T-cell (primary cell): Measurements from ENCODE around the gene HCFC1R1. TPM values are rescaled to one million over a fixed set of nuclear protein-coding genes. Genes with fewer than 3 reads are reported as not detected.
"Not testable (repeated sequence)": the region's sequence is repeated elsewhere in the genome, so short reads cannot be mapped to it uniquely, and the experiment has no call there.

ENCODE experiments used
- ATAC-seq, 4 experiments: fragments of 200-7000 bp in 3 of 4; fragments of 150-1000 bp in 1 of 4; cut with Tn5 transposase; replicated peaks in 1 of 4; 1 replicate in 3 of 4; 2 replicates in 1 of 4; pipeline ENCODE4 v1.10.0; 2021; ENCODE audit warnings: moderate library complexity in 3 of 4, mild to moderate bottlenecking in 2 of 4, moderate number of reproducible peaks in 1 of 4
- CTCF ChIA-PET, 2 donors: fragments of 300-600 bp; sonication (Branson Sonifier 250); formaldehyde crosslinking; loops; one replicate each; lab custom pipeline; 2022; ENCODE audit warnings: antibody characterized with exemption in 2 of 2; lab: Charles Lee
- POLR2A ChIA-PET, 2 donors: fragments of 300-600 bp; sonication (Branson Sonifier 250); formaldehyde crosslinking; loops; one replicate each; lab custom pipeline; 2022; ENCODE audit warnings: antibody characterized with exemption in 2 of 2; lab: Charles Lee
- DNase-seq, 35 experiments: peaks; one replicate each; pipeline versions ENCODE4 v3.0.0 to v3.0.0-alpha.2; 2013 to 2023
- H3K27ac ChIP-seq: one replicate; pipeline ENCODE4 v1.5.1; 2013; ENCODE audit warnings: low read length
- H3K27me3 ChIP-seq, 2 experiments: replicated peaks in 1 of 2; 1 replicate in 1 of 2; 2 replicates in 1 of 2; pipeline versions ENCODE4 v1.6.1 to v1.7.0; 2013; ENCODE audit warnings: low read length in 1 of 2, mixed read lengths in 1 of 2; ENCODE audit not compliant: control insufficient read depth in 2 of 2, insufficient read depth in 2 of 2; ENCODE audit errors: extremely low read depth in 1 of 2
- H3K36me3 ChIP-seq, 2 donors: 1 replicate in 1 of 2; 2 replicates in 1 of 2; pipeline versions ENCODE4 v1.6.1 to v1.7.0; 2013; ENCODE audit warnings: low read length in 1 of 2; ENCODE audit not compliant: control insufficient read depth in 2 of 2, insufficient read depth in 1 of 2; ENCODE audit errors: extremely low read depth in 1 of 2
- H3K4me1 ChIP-seq, 2 experiments: 1 replicate in 1 of 2; 2 replicates in 1 of 2; pipeline versions ENCODE4 v1.6.1 to v1.7.0; 2013; ENCODE audit warnings: low read length in 2 of 2, mixed read lengths in 1 of 2; ENCODE audit not compliant: insufficient read depth in 2 of 2, control insufficient read depth in 1 of 2; ENCODE audit errors: extremely low read depth in 1 of 2
- H3K4me3 ChIP-seq, 2 donors: 1 replicate in 1 of 2; 2 replicates in 1 of 2; pipeline versions ENCODE4 v1.5.1 to v1.7.0; 2013; ENCODE audit warnings: mild to moderate bottlenecking in 2 of 2, low read length in 1 of 2, moderate library complexity in 1 of 2; ENCODE audit not compliant: control insufficient read depth in 1 of 2; ENCODE audit errors: extremely low read depth in 1 of 2
- H3K9me3 ChIP-seq: 2 replicates; pipeline ENCODE4 v1.7.0; 2013
- H3K27ac Mint-ChIP-seq, 2 donors: one replicate each; pipeline ENCODE4 v1.8.0; 2020 to 2021; ENCODE audit warnings: mild to moderate bottlenecking in 2 of 2, mixed read lengths in 2 of 2
- H3K27me3 Mint-ChIP-seq, 2 donors: one replicate each; pipeline ENCODE4 v1.8.0; 2021 to 2022; ENCODE audit warnings: mixed read lengths in 2 of 2
- H3K36me3 Mint-ChIP-seq: one replicate; pipeline ENCODE4 v1.8.0; 2021; ENCODE audit warnings: mixed read lengths
- H3K4me1 Mint-ChIP-seq, 3 donors: one replicate each; pipeline ENCODE4 v1.8.0; 2020 to 2022; ENCODE audit warnings: mixed read lengths in 3 of 3, mild to moderate bottlenecking in 1 of 3
- H3K4me3 Mint-ChIP-seq, 3 donors: one replicate each; pipeline ENCODE4 v1.8.0; 2020 to 2022; ENCODE audit warnings: mild to moderate bottlenecking in 3 of 3, mixed read lengths in 3 of 3, moderate library complexity in 3 of 3
- H3K9me3 Mint-ChIP-seq, 3 donors: one replicate each; pipeline ENCODE4 v1.8.0; 2020 to 2022; ENCODE audit warnings: mixed read lengths in 3 of 3
- WGBS: methylation state at CpG from one replicate; pipeline ENCODE4 v1.1.5; 2013; ENCODE audit warnings: missing lambda C conversion rate; ENCODE audit not compliant: insufficient coverage; 5-methylcytosine and 5-hydroxymethylcytosine counted together
- total RNA-seq, 35 experiments: library from RNA in 6 of 35; stranded (reverse) in 6 of 35; fragments of 120-200 nt in 1 of 35; gene quantifications; one replicate each; pipeline versions ENCODE4 v1.2.1 to v1.2.4 and lab custom pipeline; 2013 to 2026

Gene HCFC1R1
- total RNA-seq, 5 donors from 2014 or later (not counting 1 experiment from before 2014, with no cell fraction given) = 11.4 to 25.9 (median 22.3) TPM

- ChIA-PET POLR2A (interaction anchor here in 1 of 2 donors (0.7 kb wide), 2 partner anchors 21 to 330 kb away, joined by 3 read pairs; partner anchors contain the start of gene ZSCAN32), CTCF (no interaction called here)
- Histone ChIP-seq H3K9me3 (no peaks in the 10 kb centered on the region), H3K36me3 (peaks cover 6 to 28% of the 10 kb centered on the region in 2 donors), H3K27me3 (no peaks in the 10 kb centered on the region), H3K27ac (peak overlapping the region; percentile 34), H3K4me3 (no peak overlapping the region), H3K4me1 (peaks cover 34 to 85% of the 10 kb centered on the region in 2 experiments)
- H3K4me3 Mint-ChIP-seq = peak overlapping the region in 1 of 3 donors; percentile 97
- ATAC-seq (no peak), DNase-seq (no peak)
- H3K36me3 Mint-ChIP-seq = peaks cover 30% of the 10 kb centered on the region
- peak overlapping the region; percentile 89 to 94 for H3K27ac Mint-ChIP-seq
- WGBS = 90% methylated on average over 5 of the region's 9 CpGs
- H3K27me3 Mint-ChIP-seq = no peaks in the 10 kb centered on the region
- H3K9me3 Mint-ChIP-seq = no peaks in the 10 kb centered on the region
- peaks cover 77 to 81% (median 79%) of the 10 kb centered on the region in 3 donors for H3K4me1 Mint-ChIP-seq
Observed at GRCh38 chr16:3070608-3071111, 46.9 kb upstream of the HCFC1R1 start.

GRCh38 chr16:3069146-3069545, 45.4 kb upstream of the HCFC1R1 start:
- H3K9me3 Mint-ChIP-seq, CTCF ChIA-PET, H3K27me3 ChIP-seq, H3K9me3 ChIP-seq, ATAC-seq, DNase-seq, H3K27me3 Mint-ChIP-seq, H3K4me3 ChIP-seq: not testable (repeated sequence)
- H3K36me3 ChIP-seq = peaks cover 6 to 28% of the 10 kb centered on the region in 2 donors
- peaks cover 26 to 85% of the 10 kb centered on the region in 2 experiments for H3K4me1 ChIP-seq
- peak overlapping the region in 2 of 3 donors; percentile 53 to 97 for H3K4me3 Mint-ChIP-seq
- H3K27ac ChIP-seq = peak overlapping the region; percentile 34
- peak overlapping the region; percentile 89 to 94 for H3K27ac Mint-ChIP-seq
- peaks cover 32% of the 10 kb centered on the region for H3K36me3 Mint-ChIP-seq
- POLR2A ChIA-PET = interaction anchor here in 1 of 2 donors (0.6 kb wide), 1 partner anchor 16 kb away, joined by 4 read pairs; no protein-coding TSS in a partner anchor
- WGBS = 87% methylated on average over 5 of the region's 11 CpGs
- peaks cover 72 to 79% (median 76%) of the 10 kb centered on the region in 3 donors for H3K4me1 Mint-ChIP-seq

DNA sequence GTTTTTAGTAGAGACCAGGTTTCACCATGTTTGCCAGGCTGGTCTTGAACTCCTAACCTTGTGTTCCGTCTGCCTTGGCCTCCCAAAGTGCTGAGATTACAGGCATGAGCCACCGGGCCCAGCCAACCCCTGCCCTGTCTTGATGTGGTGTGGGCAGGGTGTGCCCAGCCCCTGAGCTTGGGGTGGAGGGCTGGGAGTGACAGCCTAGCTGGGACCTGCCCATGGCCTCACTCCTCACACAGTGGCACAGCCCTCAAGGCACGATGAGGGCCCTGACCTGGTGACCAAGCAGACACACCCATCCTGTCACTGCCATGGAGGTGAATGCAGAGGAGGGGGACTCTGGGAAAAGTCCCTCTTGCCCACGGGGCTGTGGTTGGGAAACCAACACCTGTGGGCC, 44.7 kb upstream of the HCFC1R1 start:
- H3K9me3 ChIP-seq = no peaks in the 10 kb centered on the region
- H3K27me3 Mint-ChIP-seq = no peaks in the 10 kb centered on the region
- 0% methylated on average over 1 of the region's 4 CpGs for WGBS
- H3K27ac ChIP-seq = peak overlapping the region; percentile 99
- peaks cover 19 to 85% of the 10 kb centered on the region in 2 experiments for H3K4me1 ChIP-seq
- peaks cover 6 to 28% of the 10 kb centered on the region in 2 donors for H3K36me3 ChIP-seq
- H3K4me3 Mint-ChIP-seq = peak overlapping the region; percentile 96 to 100 (median 97)
- ChIA-PET CTCF (no interaction called here), POLR2A (no interaction called here)
- no peaks in the 10 kb centered on the region for H3K27me3 ChIP-seq
- DNase-seq = peak in 1 of 35 experiments; percentile 32
- peaks cover 32% of the 10 kb centered on the region for H3K36me3 Mint-ChIP-seq
- ATAC-seq = peak in 2 of 4 experiments; percentile 13 to 15
- H3K9me3 Mint-ChIP-seq = no peaks in the 10 kb centered on the region
- H3K4me1 Mint-ChIP-seq = peaks cover 72 to 79% (median 74%) of the 10 kb centered on the region in 3 donors
- peak overlapping the region; percentile 97 to 99 for H3K27ac Mint-ChIP-seq
- peak overlapping the region; percentile 94 to 97 for H3K4me3 ChIP-seq

GRCh38 chr16:3066440-3066748, 42.7 kb upstream of the HCFC1R1 start:
- H3K4me3 ChIP-seq = peak overlapping the region; percentile 94 to 97
- ChIA-PET CTCF (interaction anchor here in 1 of 2 donors (1.0 to 1.8 kb wide), 2 partner anchors 8 to 63 kb away, joined by 5 read pairs; no protein-coding TSS in a partner anchor), POLR2A (interaction anchor here in 1 of 2 donors (1.0 kb wide), 1 partner anchor 8 kb away, joined by 12 read pairs; no protein-coding TSS in a partner anchor)
- peaks cover 12 to 65% of the 10 kb centered on the region in 2 experiments for H3K4me1 ChIP-seq
- Mint-ChIP-seq H3K4me3 (peak overlapping the region; percentile 96 to 100 (median 97)), H3K4me1 (peaks cover 67 to 77% (median 72%) of the 10 kb centered on the region in 3 donors), H3K27ac (peak overlapping the region; percentile 96 to 100), H3K36me3 (peaks cover 32% of the 10 kb centered on the region), H3K9me3 (no peaks in the 10 kb centered on the region), H3K27me3 (no peaks in the 10 kb centered on the region)
- ATAC-seq (peak in 1 of 4 experiments; percentile 10), DNase-seq (peak in 1 of 35 experiments; percentile 22)
- 12% methylated on average over 3 of the region's 7 CpGs for WGBS
- H3K27ac ChIP-seq = peak overlapping the region; percentile 99
- peaks cover 6 to 28% of the 10 kb centered on the region in 2 donors for H3K36me3 ChIP-seq
- no peaks in the 10 kb centered on the region for H3K27me3 ChIP-seq
- no peaks in the 10 kb centered on the region for H3K9me3 ChIP-seq

GRCh38 chr16:3065742-3066439, 42.1 kb upstream of the HCFC1R1 start:
- peak overlapping the region; percentile 96 to 100 (median 97) for H3K4me3 Mint-ChIP-seq
- peaks cover 4 to 28% of the 10 kb centered on the region in 2 donors for H3K36me3 ChIP-seq
- H3K4me1 ChIP-seq = peaks cover 11 to 60% of the 10 kb centered on the region in 2 experiments
- ATAC-seq = peak; percentile 27 to 34 (median 31)
- H3K27ac ChIP-seq = peak overlapping the region; percentile 99
- WGBS = 18% methylated on average over 20 of the region's 26 CpGs
- ChIA-PET CTCF (interaction anchor here in 1 of 2 donors (1.0 to 1.8 kb wide), 3 partner anchors 9 to 64 kb away, joined by 3 to 5 read pairs (median 5); no protein-coding TSS in a partner anchor), POLR2A (interaction anchor here (0.6 to 1.0 kb wide), 2 partner anchors 9 to 63 kb away, joined by 4 to 12 read pairs; no protein-coding TSS in a partner anchor)
- peak in 6 of 35 experiments; percentile 16 to 43 (median 32) for DNase-seq
- no peaks in the 10 kb centered on the region for H3K9me3 Mint-ChIP-seq
- H3K9me3 ChIP-seq = no peaks in the 10 kb centered on the region
- peak overlapping the region; percentile 94 to 97 for H3K4me3 ChIP-seq
- no peaks in the 10 kb centered on the region for H3K27me3 ChIP-seq
- peaks cover 62 to 72% (median 67%) of the 10 kb centered on the region in 3 donors for H3K4me1 Mint-ChIP-seq
- no peaks in the 10 kb centered on the region for H3K27me3 Mint-ChIP-seq
- peaks cover 32% of the 10 kb centered on the region for H3K36me3 Mint-ChIP-seq
- H3K27ac Mint-ChIP-seq = peak overlapping the region; percentile 96 to 100
